ENCODE data around the gene FUOM.

The FUOM gene

DNA sequence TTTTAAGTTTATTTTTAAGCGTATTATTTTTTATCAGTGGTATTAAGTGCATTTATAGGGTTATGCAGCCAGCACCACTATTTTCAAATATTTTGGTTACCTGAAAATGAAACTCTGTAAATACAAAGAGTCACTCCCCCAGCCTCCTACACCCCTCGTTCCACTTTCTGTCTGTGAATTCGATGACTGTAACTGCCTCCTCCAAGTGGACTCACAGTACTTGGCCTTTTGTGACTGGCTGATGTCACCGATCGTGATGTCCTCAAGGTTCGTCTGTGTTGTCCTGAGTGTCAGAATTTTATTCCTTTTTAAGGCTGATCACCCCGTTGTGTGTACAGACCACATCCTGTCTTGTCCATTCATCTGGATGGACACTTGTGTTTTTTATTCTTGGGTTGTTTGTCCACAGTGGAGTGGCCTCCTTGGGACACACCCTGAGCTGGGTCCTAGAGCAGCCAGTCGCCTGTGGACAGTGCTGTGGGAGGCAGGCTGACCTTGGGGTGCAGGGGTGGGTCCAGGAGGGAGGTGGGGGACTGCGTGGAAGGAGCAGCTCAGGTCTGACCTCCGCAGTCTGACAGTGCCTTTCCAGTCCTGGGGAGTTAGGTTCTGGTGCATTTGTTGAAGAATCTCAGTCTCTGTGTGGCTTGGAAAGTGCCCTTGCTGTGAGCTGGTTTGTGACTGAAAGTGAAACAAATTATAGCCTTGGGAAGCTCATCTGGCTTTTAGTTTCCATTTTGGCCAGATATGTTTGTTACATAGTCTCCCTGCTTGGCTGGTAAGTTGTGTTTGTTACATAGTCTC is 43.0 kb upstream of the FUOM start:
- H3K27ac ChIP-seq (replicated peaks) = no peak overlapping the region
- TF ChIP-seq POLR2AphosphoS5 (IDR thresholded peaks at IDR 0.05; ENCODE audit: low read depth) = no peak
- TF ChIP-seq, protein P1, sequence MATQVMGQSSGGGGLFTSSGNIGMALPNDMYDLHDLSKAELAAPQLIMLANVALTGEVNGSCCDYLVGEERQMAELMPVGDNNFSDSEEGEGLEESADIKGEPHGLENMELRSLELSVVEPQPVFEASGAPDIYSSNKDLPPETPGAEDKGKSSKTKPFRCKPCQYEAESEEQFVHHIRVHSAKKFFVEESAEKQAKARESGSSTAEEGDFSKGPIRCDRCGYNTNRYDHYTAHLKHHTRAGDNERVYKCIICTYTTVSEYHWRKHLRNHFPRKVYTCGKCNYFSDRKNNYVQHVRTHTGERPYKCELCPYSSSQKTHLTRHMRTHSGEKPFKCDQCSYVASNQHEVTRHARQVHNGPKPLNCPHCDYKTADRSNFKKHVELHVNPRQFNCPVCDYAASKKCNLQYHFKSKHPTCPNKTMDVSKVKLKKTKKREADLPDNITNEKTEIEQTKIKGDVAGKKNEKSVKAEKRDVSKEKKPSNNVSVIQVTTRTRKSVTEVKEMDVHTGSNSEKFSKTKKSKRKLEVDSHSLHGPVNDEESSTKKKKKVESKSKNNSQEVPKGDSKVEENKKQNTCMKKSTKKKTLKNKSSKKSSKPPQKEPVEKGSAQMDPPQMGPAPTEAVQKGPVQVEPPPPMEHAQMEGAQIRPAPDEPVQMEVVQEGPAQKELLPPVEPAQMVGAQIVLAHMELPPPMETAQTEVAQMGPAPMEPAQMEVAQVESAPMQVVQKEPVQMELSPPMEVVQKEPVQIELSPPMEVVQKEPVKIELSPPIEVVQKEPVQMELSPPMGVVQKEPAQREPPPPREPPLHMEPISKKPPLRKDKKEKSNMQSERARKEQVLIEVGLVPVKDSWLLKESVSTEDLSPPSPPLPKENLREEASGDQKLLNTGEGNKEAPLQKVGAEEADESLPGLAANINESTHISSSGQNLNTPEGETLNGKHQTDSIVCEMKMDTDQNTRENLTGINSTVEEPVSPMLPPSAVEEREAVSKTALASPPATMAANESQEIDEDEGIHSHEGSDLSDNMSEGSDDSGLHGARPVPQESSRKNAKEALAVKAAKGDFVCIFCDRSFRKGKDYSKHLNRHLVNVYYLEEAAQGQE (IDR thresholded peaks at IDR 0.05; ENCODE audit: insufficient replicate concordance, low read depth) = no peak
- no peak for TF ChIP-seq SPI1 (IDR thresholded peaks at IDR 0.05; ENCODE audit: borderline replicate concordance, low read depth)
- no peak for TF ChIP-seq GABPA (IDR thresholded peaks at IDR 0.05; ENCODE audit: low read depth)
- TF ChIP-seq, protein P2, sequence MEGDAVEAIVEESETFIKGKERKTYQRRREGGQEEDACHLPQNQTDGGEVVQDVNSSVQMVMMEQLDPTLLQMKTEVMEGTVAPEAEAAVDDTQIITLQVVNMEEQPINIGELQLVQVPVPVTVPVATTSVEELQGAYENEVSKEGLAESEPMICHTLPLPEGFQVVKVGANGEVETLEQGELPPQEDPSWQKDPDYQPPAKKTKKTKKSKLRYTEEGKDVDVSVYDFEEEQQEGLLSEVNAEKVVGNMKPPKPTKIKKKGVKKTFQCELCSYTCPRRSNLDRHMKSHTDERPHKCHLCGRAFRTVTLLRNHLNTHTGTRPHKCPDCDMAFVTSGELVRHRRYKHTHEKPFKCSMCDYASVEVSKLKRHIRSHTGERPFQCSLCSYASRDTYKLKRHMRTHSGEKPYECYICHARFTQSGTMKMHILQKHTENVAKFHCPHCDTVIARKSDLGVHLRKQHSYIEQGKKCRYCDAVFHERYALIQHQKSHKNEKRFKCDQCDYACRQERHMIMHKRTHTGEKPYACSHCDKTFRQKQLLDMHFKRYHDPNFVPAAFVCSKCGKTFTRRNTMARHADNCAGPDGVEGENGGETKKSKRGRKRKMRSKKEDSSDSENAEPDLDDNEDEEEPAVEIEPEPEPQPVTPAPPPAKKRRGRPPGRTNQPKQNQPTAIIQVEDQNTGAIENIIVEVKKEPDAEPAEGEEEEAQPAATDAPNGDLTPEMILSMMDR (IDR thresholded peaks at IDR 0.05; ENCODE audit: insufficient read depth, low read length) = no peak
- H3K4me3 ChIP-seq (replicated peaks; ENCODE audit: insufficient read depth, low read length) = no peak overlapping the region
- no peaks in the 10 kb centered on the region for H3K27me3 ChIP-seq (ENCODE audit: insufficient read depth, poor library complexity, severe bottlenecking)
- DNase-seq (ENCODE audit: low read depth in 1 of 2, low spot score in 1 of 2) = no peak

DNA sequence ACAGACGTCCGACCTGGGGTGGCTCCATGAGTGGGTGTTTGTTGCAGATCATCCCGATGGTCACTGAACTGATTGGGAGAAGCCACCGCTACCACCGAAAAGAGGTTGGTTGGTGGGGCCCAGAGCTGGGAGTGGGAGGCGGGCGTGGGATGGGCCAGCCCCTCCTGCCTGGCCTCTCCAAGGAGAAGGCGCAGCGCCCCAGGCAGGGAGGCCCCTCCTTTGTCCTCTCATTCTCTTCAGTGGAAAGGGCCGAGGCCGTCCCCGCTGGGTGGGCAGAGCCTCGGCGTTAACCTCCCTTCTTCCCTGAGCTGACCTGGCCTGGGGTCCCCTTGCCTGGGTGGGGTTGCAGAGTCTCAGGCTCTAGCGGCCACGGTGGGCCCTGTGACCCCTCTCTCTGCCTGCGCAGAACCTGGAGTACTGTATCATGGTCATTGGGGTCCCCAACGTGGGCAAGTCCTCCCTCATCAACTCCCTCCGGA is 41.3 kb upstream of the FUOM start:
- H3K4me3 ChIP-seq (replicated peaks; ENCODE audit: insufficient read depth, low read length) = no peak overlapping the region
- no peak overlapping the region for H3K27ac ChIP-seq (replicated peaks)
- TF ChIP-seq, protein P2 (IDR thresholded peaks at IDR 0.05; ENCODE audit: insufficient read depth, low read length) = no peak
- no peak for TF ChIP-seq SPI1 (IDR thresholded peaks at IDR 0.05; ENCODE audit: borderline replicate concordance, low read depth)
- TF ChIP-seq, protein P1 (IDR thresholded peaks at IDR 0.05; ENCODE audit: insufficient replicate concordance, low read depth) = no peak
- no peak for TF ChIP-seq GABPA (IDR thresholded peaks at IDR 0.05; ENCODE audit: low read depth)
- TF ChIP-seq POLR2AphosphoS5 (IDR thresholded peaks at IDR 0.05; ENCODE audit: low read depth) = no peak
- DNase-seq (ENCODE audit: low read depth in 1 of 2, low spot score in 1 of 2) = no peak
- H3K27me3 ChIP-seq (ENCODE audit: insufficient read depth, poor library complexity, severe bottlenecking) = no peaks in the 10 kb centered on the region

DNA sequence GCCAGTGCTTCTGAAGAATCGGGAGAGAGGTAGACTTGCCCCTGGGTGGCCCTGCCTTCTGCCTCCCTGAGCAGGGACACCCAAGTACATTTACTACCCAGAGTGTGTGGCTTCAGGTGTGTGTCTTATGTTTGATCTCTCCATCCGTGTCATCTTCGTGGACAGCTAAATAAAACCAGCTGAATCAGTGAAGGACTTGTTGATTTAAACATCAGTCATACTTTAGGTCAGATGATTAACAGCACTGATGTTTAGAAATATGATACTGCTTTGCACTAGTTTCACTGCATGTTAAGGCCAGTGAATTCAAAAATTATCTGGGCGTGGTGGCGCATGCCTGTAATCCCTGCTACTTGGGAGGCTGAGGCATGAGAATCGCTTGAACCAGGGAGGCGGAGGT is 40.1 kb upstream of the FUOM start:
- no peak for DNase-seq (ENCODE audit: low read depth in 1 of 2, low spot score in 1 of 2)
- TF ChIP-seq GABPA (IDR thresholded peaks at IDR 0.05; ENCODE audit: low read depth) = no peak
- TF ChIP-seq POLR2AphosphoS5 (IDR thresholded peaks at IDR 0.05; ENCODE audit: low read depth) = no peak
- TF ChIP-seq, protein P2 (IDR thresholded peaks at IDR 0.05; ENCODE audit: insufficient read depth, low read length) = no peak
- TF ChIP-seq, protein P1 (IDR thresholded peaks at IDR 0.05; ENCODE audit: insufficient replicate concordance, low read depth) = no peak
- no peak for TF ChIP-seq SPI1 (IDR thresholded peaks at IDR 0.05; ENCODE audit: borderline replicate concordance, low read depth)
- no peak overlapping the region for H3K27ac ChIP-seq (replicated peaks)

More for the DNA sequence above, 40.1 kb upstream of the FUOM start:
- Histone ChIP-seq H3K27me3 (ENCODE audit: insufficient read depth, poor library complexity, severe bottlenecking) (no peaks in the 10 kb centered on the region), H3K4me3 (replicated peaks; ENCODE audit: insufficient read depth, low read length) (no peak overlapping the region)
